ENCODE data around the gene SAP25.

SAP25 gene

DNA sequence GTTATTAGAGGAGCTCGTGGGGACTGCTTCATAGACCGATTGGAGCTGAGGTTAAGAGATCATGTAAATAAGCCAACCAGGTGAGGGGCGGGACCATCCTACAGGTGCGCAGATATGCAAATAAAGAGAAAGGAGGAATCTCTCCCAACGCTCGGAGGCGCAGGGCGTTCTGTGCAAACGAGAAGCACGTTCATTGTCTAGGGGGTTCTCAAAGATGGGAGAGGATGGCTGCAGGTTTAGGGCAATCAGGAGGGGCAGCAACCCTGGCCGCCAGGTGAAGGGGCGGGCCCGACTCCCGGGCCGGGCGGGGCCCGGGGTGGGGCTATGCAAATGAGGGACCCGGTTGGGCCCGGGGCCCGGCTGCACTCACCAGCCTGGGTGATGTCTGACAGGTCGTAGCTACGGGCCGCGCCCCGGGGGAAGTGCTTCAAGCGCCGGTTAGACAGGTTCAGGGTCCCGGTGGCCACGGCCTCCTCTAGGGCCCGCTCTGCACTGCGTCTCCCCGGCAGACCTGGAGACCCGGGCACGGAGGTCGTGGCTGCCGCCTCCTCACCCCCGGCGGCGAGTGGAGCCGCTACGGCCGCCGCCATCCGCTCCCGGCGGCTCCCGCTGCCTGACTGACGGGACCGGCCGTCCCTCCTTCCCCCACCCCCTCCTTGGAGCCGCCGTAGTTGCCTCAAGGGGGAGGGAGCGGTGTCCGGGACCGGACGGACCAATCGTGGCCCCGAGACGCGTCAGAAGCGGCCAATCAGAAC is 12.0 kb upstream of the SAP25 start, which contains the start of gene LRCH4:
Gene LRCH4 (minus strand): TSS at position 619 of the 755 bp plus-strand sequence. CDS start 29 bp downstream, at position 590.
- peak within 1 kb of the TSS; percentile 97 to 98 for H3K4me3 Mint-ChIP-seq
- peaks cover 33% of the 10 kb centered on the region in 2 donors for H3K4me1 Mint-ChIP-seq (ENCODE audit: low read depth in 2 of 2)
- peaks cover 37% of the 10 kb centered on the region for H3K36me3 Mint-ChIP-seq (ENCODE audit: insufficient read depth)
- ATAC-seq (replicated peaks) (peak; percentile 16), DNase-seq (peak in 2 of 3 experiments; percentile 50 to 57)
- H3K9me3 Mint-ChIP-seq = no peaks in the 10 kb centered on the region
- H3K27ac Mint-ChIP-seq = peak within 1 kb of the TSS; percentile 94 to 95
- H3K27me3 Mint-ChIP-seq = peaks cover 6 to 16% of the 10 kb centered on the region in 2 donors

DNA sequence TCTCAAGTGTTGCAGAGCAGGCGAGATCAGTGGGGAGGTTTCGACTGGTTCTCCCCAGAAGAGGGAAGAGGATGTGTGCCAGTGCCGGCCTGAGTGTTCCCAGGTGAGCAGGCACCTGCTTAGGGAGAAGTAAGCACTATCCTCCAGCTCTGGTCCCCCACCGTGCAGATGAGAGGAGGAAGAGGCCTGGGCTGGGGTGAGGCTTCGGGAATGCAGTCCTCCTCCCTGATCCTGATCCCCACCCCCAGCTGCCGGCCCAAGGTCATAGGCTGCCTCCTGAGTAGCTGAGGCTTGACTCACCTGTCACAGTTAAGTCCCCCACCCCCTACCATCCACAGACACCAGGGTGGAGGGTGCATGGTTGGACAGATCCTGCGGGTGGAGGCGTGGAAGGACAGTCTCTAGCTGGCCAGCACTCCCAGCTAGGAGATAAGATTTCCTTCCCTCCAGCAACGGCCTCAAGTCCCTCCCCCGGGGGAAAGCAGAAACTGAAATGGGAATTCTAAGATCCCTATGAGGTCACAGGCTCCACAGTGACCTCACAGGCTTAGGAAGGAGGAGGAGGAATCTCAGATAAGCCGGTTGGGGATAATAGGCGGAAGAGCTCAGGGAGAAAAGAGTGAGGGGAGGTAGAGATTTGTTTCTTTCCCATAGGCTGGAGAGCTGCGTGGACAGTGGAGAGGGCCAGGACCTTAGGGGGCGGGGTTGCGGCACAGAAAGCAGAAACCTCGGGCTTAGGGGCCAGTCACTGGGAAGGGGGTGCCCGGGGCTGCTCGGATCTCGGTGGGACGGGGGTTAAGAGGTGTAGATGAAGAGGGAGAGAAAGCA is 11.2 kb upstream of the SAP25 start:
- peak overlapping the region; percentile 94 to 95 for H3K27ac Mint-ChIP-seq
- no peak for ATAC-seq (replicated peaks)
- H3K4me3 Mint-ChIP-seq = peak overlapping the region; percentile 97 to 98
- peaks cover 37% of the 10 kb centered on the region for H3K36me3 Mint-ChIP-seq (ENCODE audit: insufficient read depth)
- H3K27me3 Mint-ChIP-seq = peaks cover 0 to 8% of the 10 kb centered on the region in 2 donors
- H3K4me1 Mint-ChIP-seq (ENCODE audit: low read depth in 2 of 2) = peaks cover 33% of the 10 kb centered on the region in 2 donors
- no peaks in the 10 kb centered on the region for H3K9me3 Mint-ChIP-seq
- DNase-seq = no peak

DNA sequence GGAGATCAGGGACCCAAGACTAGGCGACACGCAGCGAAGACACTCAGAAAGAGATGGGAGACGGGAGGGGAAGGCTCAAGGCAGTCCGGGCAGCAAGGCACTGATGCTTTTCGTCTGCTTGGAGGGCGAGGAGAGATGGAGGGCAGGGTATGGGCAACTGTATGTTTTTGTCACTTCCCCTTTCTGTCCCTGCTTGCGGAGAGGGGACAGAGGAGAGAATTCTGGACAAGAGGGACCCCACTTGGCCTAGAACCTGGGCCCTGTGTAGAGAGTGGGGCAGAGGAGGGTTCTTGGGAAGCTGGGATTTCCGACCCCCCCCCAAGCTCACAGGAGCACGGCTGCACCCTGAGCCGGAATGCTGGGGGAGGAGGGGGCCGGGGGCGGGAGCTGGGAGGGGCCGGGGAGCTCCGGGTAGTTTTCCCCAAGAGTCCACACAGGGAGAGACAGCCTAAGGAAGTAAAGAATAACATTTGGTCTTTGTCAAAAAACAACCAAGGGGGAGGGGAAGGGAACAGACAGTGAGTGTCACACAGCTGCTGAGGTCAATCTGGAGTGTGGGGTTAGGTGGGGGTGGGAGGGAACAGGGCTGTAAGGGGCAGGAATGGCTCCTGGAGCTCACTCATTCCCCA is 10.5 kb upstream of the SAP25 start:
- no peak for DNase-seq

DNA sequence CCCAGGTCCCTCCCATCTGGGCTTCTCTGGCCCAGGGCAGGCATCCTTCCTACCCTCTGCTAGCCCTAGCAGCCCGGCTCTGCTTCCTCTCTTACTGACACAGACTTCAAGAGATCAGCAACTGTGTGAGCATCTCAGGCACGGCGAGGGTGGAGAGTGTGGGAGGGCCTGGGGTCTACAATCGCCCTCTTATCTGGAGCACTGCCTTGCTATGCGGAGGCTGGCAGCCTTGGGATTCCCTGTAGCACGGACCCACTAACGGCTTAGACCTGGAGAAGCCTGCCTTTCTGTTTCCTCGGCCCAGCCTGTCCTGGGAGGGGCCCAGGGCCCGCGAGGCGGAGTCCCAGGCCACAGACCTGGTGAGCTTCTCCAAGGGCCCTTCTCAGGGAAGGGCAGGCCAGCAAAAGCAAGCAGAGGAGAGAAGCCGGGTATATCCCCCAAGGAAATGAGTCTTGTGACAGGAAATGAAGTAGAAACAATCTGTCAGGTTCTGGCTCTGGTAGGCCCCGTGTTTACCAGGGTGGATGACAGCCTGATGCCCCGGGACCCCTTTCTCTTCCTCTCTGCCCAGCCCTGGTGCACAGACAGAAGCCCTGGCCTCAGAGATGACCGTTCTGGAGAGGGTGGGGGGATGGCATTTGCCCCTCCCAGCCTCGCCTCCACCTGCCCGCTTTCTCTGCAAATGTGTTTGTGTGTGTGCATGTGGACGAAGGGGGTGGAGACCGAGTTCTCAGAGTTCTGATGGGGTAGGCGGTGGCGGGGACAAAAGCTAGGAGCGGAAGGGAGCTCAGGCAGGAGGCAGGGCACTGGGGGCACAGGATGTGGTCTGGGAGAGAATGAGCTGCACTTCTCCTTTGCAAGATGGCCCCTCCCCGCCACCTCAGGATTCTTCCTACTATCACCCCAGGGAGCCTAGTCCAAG is 9.7 kb upstream of the SAP25 start:
- peak overlapping the region; percentile 94 to 95 for H3K27ac Mint-ChIP-seq
- no peaks in the 10 kb centered on the region for H3K27me3 Mint-ChIP-seq
- peak overlapping the region; percentile 97 to 98 for H3K4me3 Mint-ChIP-seq
- ATAC-seq (replicated peaks) (peak; percentile 6), DNase-seq (peak; percentile 36 to 50 (median 39))
- no peaks in the 10 kb centered on the region for H3K9me3 Mint-ChIP-seq
- H3K36me3 Mint-ChIP-seq (ENCODE audit: insufficient read depth) = peaks cover 37% of the 10 kb centered on the region
- H3K4me1 Mint-ChIP-seq (ENCODE audit: low read depth in 2 of 2) = peaks cover 33 to 36% of the 10 kb centered on the region in 2 donors

More for the DNA sequence above, 10.5 kb upstream of the SAP25 start:
- Mint-ChIP-seq H3K4me3 (peak overlapping the region; percentile 97 to 98), H3K27ac (peak overlapping the region; percentile 94 to 95), H3K9me3 (no peaks in the 10 kb centered on the region), H3K36me3 (ENCODE audit: insufficient read depth) (peaks cover 37% of the 10 kb centered on the region), H3K4me1 (ENCODE audit: low read depth in 2 of 2) (peaks cover 33 to 34% of the 10 kb centered on the region in 2 donors), H3K27me3 (peaks cover 0 to under 1% of the 10 kb centered on the region in 2 donors)
- ATAC-seq (replicated peaks) = no peak

DNA sequence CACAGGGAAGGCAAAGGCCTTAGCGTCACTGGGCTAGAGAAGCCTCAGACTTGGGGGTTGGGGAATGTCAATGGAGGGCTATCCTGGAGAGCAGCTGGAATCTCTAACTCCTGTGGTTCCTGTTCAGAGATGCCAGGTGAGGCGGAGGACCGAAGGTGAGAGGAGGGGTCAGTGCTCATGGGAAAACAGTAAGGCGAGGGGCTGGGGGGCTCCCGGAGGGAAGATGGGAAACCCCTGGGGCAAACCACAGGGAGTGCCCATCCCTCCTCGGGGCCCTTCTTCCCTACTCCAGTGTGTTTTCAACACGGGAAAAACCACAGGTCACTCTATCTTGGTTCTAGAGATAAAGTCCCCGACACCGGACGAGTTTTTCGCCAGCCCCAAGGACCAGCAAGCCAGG is 8.9 kb upstream of the SAP25 start:
- H3K27me3 Mint-ChIP-seq = no peaks in the 10 kb centered on the region

DNA sequence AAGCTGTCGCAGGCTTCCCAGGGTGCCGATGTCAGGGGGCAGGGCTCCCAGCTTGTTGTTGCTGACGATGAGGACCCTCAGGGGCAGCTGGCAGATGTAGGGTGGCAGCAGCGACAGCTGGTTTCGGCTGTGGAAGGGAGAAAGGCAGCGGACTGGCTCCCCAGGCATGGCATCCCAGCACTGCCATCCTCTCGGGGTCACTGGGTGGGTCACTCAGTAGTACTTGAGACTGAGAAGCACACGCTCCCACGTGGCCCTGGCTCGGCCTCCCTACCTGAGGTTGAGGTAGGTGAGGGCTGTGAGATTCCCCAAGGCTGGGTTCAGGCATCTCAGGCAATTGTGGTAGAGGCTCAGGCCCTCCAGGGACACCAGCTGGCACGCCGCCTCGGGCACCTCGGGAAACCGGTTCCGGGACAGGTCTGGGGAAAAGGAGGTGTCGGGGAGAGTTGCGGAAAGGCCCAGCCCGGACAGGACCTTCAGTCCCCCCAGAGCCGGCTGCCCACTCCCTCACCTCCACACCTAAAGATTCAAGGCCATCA is 8.4 kb upstream of the SAP25 start:
- Mint-ChIP-seq H3K9me3 (no peaks in the 10 kb centered on the region), H3K4me3 (peak overlapping the region; percentile 97 to 98), H3K4me1 (ENCODE audit: low read depth in 2 of 2) (peaks cover 33 to 36% of the 10 kb centered on the region in 2 donors), H3K27me3 (no peaks in the 10 kb centered on the region), H3K27ac (peak overlapping the region; percentile 94 to 95), H3K36me3 (ENCODE audit: insufficient read depth) (peaks cover 37% of the 10 kb centered on the region)
- ATAC-seq (replicated peaks) (no peak), DNase-seq (no peak)

More for the DNA sequence above, 8.9 kb upstream of the SAP25 start:
- no peak for DNase-seq
- Mint-ChIP-seq H3K9me3 (no peaks in the 10 kb centered on the region), H3K4me1 (ENCODE audit: low read depth in 2 of 2) (peaks cover 33 to 36% of the 10 kb centered on the region in 2 donors), H3K27ac (peak overlapping the region; percentile 94 to 95), H3K36me3 (ENCODE audit: insufficient read depth) (peaks cover 37% of the 10 kb centered on the region), H3K4me3 (peak overlapping the region; percentile 97 to 98)
- no peak for ATAC-seq (replicated peaks)

DNA sequence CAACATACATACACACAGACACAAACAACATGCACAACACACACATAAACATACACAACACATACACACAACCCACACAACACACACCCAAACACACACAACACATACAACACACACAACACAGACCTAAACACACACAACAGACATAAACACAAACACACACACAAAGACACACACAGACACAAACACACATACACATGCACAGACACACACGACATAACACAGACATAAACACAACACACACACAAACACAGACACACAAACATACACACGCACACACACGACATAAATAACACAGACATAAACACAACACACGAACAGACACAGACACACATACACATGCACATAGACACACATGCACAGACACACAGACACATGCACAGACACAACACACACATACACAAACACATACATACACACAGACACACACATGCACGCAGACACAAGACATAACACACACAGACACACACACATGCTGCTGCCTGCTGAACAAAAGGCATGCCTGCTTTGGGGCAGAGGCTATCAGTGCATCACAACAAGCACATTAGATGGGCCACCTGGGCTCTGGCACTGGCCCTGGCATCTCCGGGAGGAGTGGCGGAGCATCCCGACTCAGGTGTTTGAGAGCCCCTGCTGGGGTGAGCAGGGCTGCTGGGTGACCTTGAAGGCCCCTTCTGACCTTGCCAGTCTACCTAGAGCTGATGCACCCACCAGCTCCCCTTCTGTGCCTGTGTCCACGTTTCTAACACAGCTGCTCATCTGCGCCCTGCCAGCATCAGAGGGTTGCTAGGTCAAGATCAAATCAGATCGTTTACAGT is 7.0 kb upstream of the SAP25 start:
- peaks cover 29% of the 10 kb centered on the region for H3K36me3 Mint-ChIP-seq (ENCODE audit: insufficient read depth)
- ATAC-seq (replicated peaks) (no peak), DNase-seq (no peak)
- H3K4me3 Mint-ChIP-seq = peak overlapping the region in 1 of 2 donors; percentile 18
- H3K27me3 Mint-ChIP-seq = no peaks in the 10 kb centered on the region
- no peak overlapping the region for H3K27ac Mint-ChIP-seq
- H3K9me3 Mint-ChIP-seq = no peaks in the 10 kb centered on the region
- H3K4me1 Mint-ChIP-seq (ENCODE audit: low read depth in 2 of 2) = peaks cover 33% of the 10 kb centered on the region in 2 donors

DNA sequence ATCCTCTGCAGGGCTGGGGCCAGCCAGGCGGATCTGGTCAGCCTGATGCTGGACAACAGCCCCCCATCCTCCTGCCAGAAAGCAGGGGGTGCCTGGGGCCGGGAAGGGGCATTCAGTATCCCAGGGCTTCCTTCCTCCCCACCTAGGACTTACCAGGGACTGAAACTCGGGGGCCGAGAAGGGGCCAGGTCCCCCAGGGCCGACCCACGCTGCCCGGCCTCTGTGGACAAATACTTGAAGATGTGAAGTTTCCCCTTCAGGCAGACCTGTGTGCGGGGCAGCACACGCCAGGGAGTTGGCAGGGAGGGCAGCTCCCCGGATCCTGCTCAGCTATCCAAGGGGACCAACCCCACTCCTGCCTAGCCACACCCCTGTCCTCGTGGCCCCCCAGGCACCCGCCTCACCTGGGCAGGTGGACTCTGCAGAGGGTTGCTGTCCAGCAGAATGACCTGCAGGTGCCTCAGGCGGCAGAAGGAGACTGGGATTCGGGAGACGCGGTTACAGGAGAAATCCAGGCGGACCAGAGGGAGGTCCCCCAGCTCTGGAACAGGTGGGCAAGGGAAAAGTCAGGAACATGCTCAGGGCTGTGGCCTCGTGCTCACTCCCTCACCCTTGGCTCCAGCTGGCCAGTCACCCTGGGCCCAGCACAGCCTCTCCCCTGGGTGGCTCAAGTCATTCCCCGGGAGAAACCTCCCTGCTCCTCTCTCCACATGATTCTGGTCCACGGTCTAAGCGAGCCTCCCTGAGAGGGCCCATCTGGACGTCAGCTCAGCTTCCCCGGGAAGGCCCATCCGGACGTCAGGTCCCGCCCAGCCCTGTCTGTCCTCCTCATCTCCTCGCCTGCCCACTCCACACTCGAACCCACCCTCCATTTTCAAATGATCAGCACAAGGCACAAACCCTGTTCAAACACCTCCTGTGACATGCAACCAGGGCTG is 4.8 kb upstream of the SAP25 start:
- peak overlapping the region in 1 of 2 donors; percentile 81 for H3K27ac Mint-ChIP-seq
- ATAC-seq (replicated peaks) = no peak
- H3K27me3 Mint-ChIP-seq = no peaks in the 10 kb centered on the region
- DNase-seq = no peak
- H3K9me3 Mint-ChIP-seq = no peaks in the 10 kb centered on the region
- H3K4me1 Mint-ChIP-seq (ENCODE audit: low read depth in 2 of 2) = peaks cover 13 to 15% of the 10 kb centered on the region in 2 donors
- H3K4me3 Mint-ChIP-seq = no peak overlapping the region
- peaks cover 13% of the 10 kb centered on the region for H3K36me3 Mint-ChIP-seq (ENCODE audit: insufficient read depth)

DNA sequence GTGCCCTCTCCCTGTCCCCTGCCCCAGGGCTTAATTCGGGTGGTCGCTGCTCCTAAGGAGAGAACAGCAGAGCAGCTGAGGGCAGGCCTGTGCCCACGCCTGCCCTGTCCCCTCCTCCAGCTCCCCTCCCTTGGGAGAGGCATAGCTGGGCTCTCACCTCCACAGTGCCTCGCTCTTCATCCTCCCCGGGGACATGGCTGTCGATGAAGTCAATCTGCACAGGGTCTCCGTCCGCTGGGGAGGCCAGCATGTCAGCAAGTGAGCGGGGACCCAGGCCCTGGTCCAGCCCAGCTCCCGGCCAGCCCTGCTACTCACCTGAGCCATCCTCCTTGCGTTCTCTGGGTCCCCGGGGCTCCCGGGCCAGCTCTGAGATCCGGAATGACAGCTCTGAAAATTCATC is 3.8 kb upstream of the SAP25 start:
- no peak for DNase-seq
- Mint-ChIP-seq H3K36me3 (ENCODE audit: insufficient read depth) (peaks cover 23% of the 10 kb centered on the region), H3K4me1 (ENCODE audit: low read depth in 2 of 2) (peaks cover 6 to 9% of the 10 kb centered on the region in 2 donors), H3K4me3 (no peak overlapping the region), H3K27me3 (no peaks in the 10 kb centered on the region), H3K9me3 (no peaks in the 10 kb centered on the region), H3K27ac (no peak overlapping the region)
- no peak for ATAC-seq (replicated peaks)

DNA sequence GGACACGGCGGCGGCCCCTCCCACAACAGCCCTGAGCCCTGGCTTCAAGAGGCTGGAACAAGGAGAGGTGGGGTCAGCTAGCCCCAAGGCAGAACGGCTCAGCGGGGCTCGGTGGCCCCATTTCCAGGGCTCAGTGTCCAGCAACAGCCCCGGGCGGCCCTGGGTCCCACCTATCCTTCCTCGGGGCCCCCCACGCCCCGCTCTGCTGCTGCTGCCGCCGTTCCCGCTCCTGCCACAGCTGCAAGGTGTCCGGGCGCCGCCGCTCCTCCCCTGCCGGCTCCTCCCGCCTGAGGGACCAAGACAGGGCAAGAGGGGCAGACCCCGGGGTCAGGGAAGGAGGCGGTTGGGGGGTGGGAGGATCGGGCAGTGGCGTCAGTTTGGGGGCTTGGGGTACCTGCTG is 3.4 kb upstream of the SAP25 start:
- H3K4me1 Mint-ChIP-seq (ENCODE audit: low read depth in 2 of 2) = peaks cover 4 to 5% of the 10 kb centered on the region in 2 donors
- no peak overlapping the region for H3K27ac Mint-ChIP-seq
- no peaks in the 10 kb centered on the region for H3K9me3 Mint-ChIP-seq
- no peaks in the 10 kb centered on the region for H3K27me3 Mint-ChIP-seq
- peaks cover 21% of the 10 kb centered on the region for H3K36me3 Mint-ChIP-seq (ENCODE audit: insufficient read depth)
- ATAC-seq (replicated peaks) (no peak), DNase-seq (no peak)
- H3K4me3 Mint-ChIP-seq = no peak overlapping the region
